Germinal center (tissue), 1 donor: Measurements from ENCODE around the gene PLEKHM2.

Source experiments
- DNase-seq: peaks from one replicate; pipeline ENCODE4 v3.0.0; 2012; ENCODE audit warnings: mixed read lengths, low spot score

Gene PLEKHM2

DNA sequence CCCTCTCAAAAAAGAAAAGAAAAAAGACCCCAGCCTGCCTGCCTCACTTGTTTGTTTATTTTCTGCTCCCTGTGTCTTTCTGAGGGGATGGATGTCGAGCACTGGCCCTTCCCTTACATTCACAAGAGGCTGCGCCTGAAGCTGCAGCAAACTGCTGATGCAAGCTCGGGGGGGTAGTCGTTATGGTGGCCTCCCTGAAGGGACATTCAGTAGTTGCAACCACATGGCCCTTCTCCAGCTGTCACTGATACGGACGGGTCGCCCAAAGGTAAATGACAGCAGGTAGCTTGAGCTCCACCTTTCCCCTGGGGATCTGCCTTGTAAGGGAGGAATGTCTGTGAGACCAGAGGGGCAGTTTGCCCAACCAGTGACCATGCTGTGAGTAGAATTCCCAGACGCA lies 17.7 kb downstream of the PLEKHM2 start:
- DNase-seq: no peak

GRCh38 chr1:15702722-15703550 lies 18.8 kb downstream of the PLEKHM2 start:
- no peak for DNase-seq

GRCh38 chr1:15703562-15703961 lies 19.4 kb downstream of the PLEKHM2 start:
- DNase-seq: no peak

GRCh38 chr1:15704526-15705183 lies 20.5 kb downstream of the PLEKHM2 start:
- no peak for DNase-seq

GRCh38 chr1:15705184-15705566 lies 21.1 kb downstream of the PLEKHM2 start:
- DNase-seq: no peak

DNA sequence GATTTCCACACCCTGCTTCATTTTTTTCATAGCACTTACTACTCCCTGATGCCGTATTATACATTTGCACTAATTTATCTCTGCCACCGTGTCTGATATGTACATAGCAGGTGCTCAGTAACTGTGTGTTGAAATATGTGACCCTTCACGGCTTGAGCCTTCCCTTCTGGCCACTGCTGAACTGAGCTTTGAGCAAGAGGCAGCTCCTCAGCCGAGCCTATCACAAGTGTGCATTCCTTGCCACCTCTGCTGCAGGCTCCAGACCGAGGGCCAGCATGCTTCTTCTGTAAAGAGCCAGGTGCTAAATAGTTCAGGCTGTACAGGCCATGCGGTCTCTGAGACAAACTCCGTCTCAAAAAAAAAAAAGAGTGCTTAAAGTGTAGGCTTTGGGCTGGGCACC lies 22.6 kb downstream of the PLEKHM2 start:
- no peak for DNase-seq

- DNase-seq: no peak
These were observed 23.3 kb downstream of the PLEKHM2 start for GRCh38 chr1:15707239-15707925.

- DNase-seq: no peak
These were observed 24.5 kb downstream of the PLEKHM2 start for GRCh38 chr1:15708486-15709137.

DNA sequence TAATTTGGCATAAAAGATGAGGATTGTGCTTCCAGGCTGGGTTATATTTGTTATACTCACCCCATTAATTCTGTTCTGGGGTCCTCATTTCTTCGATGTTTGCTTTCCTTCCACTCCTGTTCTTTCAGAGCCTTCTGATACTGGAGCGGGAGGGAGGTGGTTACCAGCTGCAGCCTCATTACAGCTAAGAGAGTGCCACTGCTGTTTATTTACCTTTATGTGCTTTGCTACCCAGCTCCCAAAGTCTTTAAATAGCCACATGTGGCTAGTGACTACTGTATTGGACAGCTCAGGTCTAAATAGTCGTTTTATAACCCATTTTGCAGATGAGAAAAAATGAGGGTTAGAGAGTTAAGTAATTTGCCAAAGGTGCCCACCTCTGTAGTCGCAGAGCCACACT lies 25.1 kb downstream of the PLEKHM2 start:
- DNase-seq: no peak

DNA sequence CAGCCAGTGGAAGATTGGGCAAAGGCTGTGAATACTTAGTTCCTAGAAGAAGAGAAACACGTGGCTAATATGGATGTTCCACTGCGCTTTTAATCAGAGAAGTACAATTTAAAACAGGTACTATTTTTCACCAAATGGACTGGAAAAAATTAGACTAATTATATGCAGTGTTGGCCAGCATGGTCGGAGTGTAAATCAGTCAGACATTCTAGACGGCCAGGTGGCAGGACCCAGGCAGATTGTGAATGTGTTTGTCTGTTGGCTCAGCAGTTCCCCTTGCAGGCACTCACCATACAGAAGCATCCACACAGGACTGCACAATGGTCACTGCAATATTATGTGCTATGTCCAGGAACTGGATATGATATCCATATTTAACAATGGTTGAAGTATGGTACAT lies 28.0 kb downstream of the PLEKHM2 start:
- DNase-seq: no peak

DNA sequence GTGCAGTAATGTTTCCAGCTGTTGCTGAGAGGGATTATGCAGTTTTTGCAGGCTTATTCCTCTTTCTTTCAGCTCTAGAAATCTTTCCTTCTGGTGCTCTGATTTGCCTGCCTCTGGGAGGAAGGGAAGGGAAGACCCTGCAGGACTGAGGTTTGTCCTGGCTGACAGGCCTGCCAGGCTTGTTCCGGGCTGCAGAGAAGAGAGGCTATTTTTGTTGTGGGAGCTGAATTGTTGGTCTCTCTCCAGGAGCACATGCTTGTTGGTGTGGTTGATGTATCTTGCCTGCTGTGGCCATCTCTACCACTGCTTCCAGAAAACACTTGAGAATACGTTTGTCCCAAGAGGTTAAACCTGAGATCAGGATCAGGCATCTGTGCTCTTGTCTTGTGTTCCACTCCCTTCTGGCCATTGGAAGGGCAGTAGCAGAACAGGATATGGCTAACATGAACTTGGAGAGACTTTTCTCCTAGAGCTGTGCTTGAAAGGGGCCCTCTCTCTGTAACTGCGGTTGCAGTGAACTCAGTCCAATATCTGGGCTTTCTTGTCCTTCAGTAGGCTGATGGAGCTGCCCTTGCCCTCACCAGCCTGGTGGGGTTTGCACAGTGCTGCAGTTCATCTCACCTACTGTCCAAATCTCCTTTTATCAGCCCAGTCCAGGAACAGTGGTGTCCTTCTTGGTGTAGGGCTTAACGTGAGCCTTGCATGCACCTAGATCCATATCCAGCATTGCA lies 30.5 kb downstream of the PLEKHM2 start:
- DNase-seq: no peak

DNA sequence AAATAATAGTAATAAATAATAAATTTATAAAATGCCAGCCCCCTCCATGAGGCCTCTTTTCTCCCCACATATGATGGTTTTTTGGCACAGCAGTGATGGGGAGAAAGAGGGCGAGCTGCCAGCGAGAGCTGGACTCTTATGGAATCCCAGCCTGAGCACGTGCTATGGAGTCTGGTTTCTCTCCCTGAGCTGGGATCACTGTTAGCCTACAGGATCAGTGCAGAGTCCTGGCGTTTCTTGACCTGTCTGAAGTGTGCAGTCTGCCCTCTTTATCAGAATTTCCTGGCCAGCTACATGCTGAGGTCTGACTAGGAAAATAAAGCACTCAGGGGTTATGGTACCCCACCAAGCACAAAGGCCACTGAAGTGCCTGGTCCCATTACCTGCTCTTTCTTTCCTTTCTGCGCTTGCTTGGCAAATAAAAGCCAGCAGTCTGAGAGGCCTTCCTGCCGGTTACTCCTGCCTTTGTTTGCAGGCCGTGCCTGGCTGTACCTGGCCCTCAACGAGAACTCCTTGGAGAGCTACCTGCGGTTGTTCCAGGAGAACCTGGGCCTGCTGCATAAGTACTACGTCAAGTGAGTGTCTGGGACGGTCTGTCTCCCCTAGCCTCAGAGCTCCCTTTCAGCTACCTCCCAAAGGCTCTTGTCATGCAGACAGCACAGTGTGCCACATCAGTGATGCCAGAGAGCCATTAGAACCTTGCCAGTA lies 33.5 kb downstream of the PLEKHM2 start:
- no peak for DNase-seq

GRCh38 chr1:15718199-15718601 lies 34.1 kb downstream of the PLEKHM2 start:
- DNase-seq: no peak

DNA sequence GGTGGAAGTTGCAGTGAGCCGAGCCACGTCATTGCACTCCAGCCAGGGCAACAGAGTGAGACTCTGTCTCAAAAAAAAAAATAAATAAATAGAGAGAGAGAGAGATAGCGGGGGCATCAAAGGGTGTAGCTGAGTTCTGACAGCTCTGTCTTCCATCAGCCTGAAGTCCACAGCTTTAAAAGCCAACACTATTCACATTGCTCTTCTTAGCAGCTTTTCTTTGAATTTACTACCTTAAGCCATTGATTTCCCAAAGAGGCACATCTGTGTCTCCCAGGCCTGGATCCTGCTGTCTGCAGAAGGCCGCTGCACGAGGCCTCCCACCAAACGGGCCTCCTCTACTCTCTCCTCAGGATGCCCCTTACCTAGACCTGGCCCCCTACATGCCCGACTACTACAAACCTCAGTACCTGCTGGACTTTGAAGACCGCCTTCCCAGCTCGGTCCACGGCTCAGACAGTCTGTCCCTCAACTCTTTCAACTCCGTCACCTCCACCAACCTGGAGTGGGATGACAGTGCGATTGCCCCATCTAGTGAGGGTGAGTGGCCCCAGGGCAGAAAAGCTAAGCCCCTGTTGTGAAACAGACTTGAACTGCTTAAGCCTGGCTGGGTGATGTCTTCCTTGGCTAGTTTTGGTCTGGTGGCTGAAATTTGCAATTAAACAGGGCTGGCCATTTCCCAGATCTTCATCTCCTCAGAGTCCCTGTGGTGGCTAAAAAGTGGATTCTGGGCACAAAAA lies 35.4 kb downstream of the PLEKHM2 start:
- no peak for DNase-seq

DNA sequence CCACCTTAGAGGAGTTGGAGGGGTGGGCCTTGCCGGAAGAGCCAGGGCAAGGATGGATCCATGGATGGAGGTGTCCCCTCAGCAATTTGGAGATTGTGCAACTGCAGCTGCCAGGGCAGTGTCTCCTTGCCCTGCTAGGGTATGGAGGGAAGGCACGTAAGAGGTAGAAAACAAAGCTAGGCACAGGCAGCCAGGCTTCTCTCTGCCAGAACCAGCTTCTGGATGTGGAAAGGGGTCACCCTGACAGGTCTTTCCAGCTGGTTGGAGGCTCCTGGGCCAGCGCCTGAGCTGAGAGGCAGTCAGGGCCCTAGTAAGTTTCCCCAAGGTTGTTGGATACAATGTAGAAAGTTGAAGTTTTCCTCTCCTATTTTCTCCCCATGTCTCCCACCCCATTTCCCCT lies 36.7 kb downstream of the PLEKHM2 start:
- DNase-seq: no peak

- no peak for DNase-seq
These were observed 38.3 kb downstream of the PLEKHM2 start for GRCh38 chr1:15722411-15722810.

- DNase-seq: no peak
These were observed 38.9 kb downstream of the PLEKHM2 start for GRCh38 chr1:15722836-15723532.

- DNase-seq: no peak
These were observed 39.6 kb downstream of the PLEKHM2 start for GRCh38 chr1:15723631-15724246.
